Measurements from ENCODE around the gene ZC3HAV1L.

The ZC3HAV1L gene

DNA sequence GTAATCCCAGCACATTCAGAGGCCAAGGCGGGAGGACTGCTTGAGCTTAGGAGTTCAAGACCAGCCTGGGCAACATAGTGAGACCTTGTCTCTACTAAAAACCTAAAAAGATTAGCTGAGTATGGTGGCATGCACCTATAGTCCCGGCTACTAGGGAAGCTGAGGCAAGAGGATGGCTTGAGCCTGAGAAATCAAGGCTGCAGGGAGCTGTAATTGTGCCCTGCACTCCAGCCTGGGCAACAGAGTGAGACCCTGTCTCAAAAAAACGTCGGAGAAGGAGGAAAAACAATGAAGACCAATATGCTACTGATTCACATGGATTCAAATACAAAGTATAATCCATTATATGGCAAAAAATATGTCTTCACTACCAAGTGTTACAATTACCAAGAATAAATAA is 13.6 kb downstream of the ZC3HAV1L start:
- no peak for TF ChIP-seq EZH2 (IDR thresholded peaks at IDR 0.05)
- no peak for TF ChIP-seq FOXP2 (optimal IDR thresholded peaks at IDR 0.05; ENCODE audit: control extremely low read depth, extremely low read length, insufficient read depth)
- no peak for TF ChIP-seq POLR2AphosphoS5 (IDR thresholded peaks at IDR 0.05; ENCODE audit: borderline replicate concordance, low read depth, low read length)
- no peak overlapping the region for H3K4me3 ChIP-seq
- no peak overlapping the region for H3K9ac ChIP-seq (ENCODE audit: insufficient read length)
- H3K36me3 ChIP-seq (ENCODE audit: insufficient read depth, low read length) = peaks cover 47% of the 10 kb centered on the region
- H3K27ac ChIP-seq = no peak overlapping the region
- DNase-seq (ENCODE audit: low read depth, low spot score) = no peak
- no peaks in the 10 kb centered on the region for H3K9me3 ChIP-seq (ENCODE audit: low read depth, low read length)

DNA sequence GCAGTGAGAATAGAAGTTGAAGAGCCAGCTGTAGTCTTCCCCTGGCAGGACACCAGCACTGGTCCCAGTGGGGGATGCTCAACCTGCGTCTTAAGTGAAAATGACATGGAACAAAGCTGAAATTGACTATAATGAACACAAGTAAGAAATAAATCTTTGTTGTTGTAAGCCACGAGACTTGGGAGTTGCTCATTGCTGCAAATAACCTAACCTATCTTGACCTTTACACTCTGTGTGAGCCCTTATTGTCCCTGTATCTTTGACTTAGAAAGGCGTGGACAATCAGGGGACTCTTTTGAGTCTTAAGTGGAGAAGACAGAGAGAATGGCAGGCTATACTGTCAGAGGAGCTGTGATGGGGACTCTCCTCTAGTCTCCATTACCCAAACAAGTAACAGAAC is 16.9 kb downstream of the ZC3HAV1L start:
- Histone ChIP-seq H3K9me3 (ENCODE audit: low read depth, low read length) (no peaks in the 10 kb centered on the region), H3K27ac (no peak overlapping the region), H3K4me3 (no peak overlapping the region), H3K36me3 (ENCODE audit: insufficient read depth, low read length) (peaks cover 17% of the 10 kb centered on the region; the same call in 1 of the 2 replicates), H3K9ac (ENCODE audit: insufficient read length) (no peak overlapping the region)
- no peak for DNase-seq (ENCODE audit: low read depth, low spot score)
- TF ChIP-seq EZH2 (IDR thresholded peaks at IDR 0.05) = no peak
- no peak for TF ChIP-seq FOXP2 (optimal IDR thresholded peaks at IDR 0.05; ENCODE audit: control extremely low read depth, extremely low read length, insufficient read depth)
- TF ChIP-seq POLR2AphosphoS5 (IDR thresholded peaks at IDR 0.05; ENCODE audit: borderline replicate concordance, low read depth, low read length) = no peak

GRCh38 chr7:139016931-139017511 is 18.8 kb downstream of the ZC3HAV1L start:
- H3K27ac ChIP-seq = no peak overlapping the region
- peak; percentile 32 for DNase-seq (ENCODE audit: low read depth, low spot score)
- no peaks in the 10 kb centered on the region; the same call in 1 of the 2 replicates for H3K36me3 ChIP-seq (ENCODE audit: insufficient read depth, low read length)
- TF ChIP-seq EZH2 (IDR thresholded peaks at IDR 0.05) = no peak
- TF ChIP-seq FOXP2 (optimal IDR thresholded peaks at IDR 0.05; ENCODE audit: control extremely low read depth, extremely low read length, insufficient read depth) = no peak
- no peak for TF ChIP-seq POLR2AphosphoS5 (IDR thresholded peaks at IDR 0.05; ENCODE audit: borderline replicate concordance, low read depth, low read length)
- H3K9me3 ChIP-seq (ENCODE audit: low read depth, low read length) = no peaks in the 10 kb centered on the region
- H3K4me3 ChIP-seq = no peak overlapping the region
- H3K9ac ChIP-seq (ENCODE audit: insufficient read length) = no peak overlapping the region

DNA sequence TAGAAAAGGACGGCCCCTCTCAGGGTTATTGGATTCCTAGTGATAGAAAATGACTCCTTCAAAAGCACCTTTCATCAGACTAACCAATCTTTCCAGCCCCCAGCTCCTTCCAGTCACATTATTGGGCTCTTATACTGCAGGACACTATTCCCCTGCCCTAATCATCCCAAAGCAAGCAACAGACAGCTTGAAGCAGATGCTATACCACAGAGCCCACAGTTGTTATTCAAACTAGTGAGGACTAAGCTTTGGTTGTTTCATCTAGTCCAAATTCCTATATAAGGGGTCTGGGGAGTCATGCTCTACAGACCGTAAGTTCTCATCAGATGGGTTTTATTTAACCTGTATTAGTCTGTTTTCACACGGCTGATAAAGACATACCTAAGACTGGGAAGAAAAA is 24.5 kb downstream of the ZC3HAV1L start:
- no peak for DNase-seq (ENCODE audit: low read depth, low spot score)
- no peaks in the 10 kb centered on the region for H3K36me3 ChIP-seq (ENCODE audit: insufficient read depth, low read length)
- no peaks in the 10 kb centered on the region for H3K9me3 ChIP-seq (ENCODE audit: low read depth, low read length)
- TF ChIP-seq FOXP2 (optimal IDR thresholded peaks at IDR 0.05; ENCODE audit: control extremely low read depth, extremely low read length, insufficient read depth) = no peak
- TF ChIP-seq POLR2AphosphoS5 (IDR thresholded peaks at IDR 0.05; ENCODE audit: borderline replicate concordance, low read depth, low read length) = no peak
- TF ChIP-seq EZH2 (IDR thresholded peaks at IDR 0.05) = no peak
- H3K4me3 ChIP-seq = no peak overlapping the region
- H3K9ac ChIP-seq (ENCODE audit: insufficient read length) = no peak overlapping the region
- H3K27ac ChIP-seq = no peak overlapping the region

- no peaks in the 10 kb centered on the region for H3K36me3 ChIP-seq (ENCODE audit: insufficient read depth, low read length)
- H3K9me3 ChIP-seq (ENCODE audit: low read depth, low read length) = no peaks in the 10 kb centered on the region
- TF ChIP-seq POLR2AphosphoS5 (IDR thresholded peaks at IDR 0.05; ENCODE audit: borderline replicate concordance, low read depth, low read length) (no peak), FOXP2 (optimal IDR thresholded peaks at IDR 0.05; ENCODE audit: control extremely low read depth, extremely low read length, insufficient read depth) (no peak), EZH2 (IDR thresholded peaks at IDR 0.05) (no peak)
- no peak for DNase-seq (ENCODE audit: low read depth, low spot score)
- no peak overlapping the region for H3K4me3 ChIP-seq
- H3K27ac ChIP-seq = no peak overlapping the region
- no peak overlapping the region for H3K9ac ChIP-seq (ENCODE audit: insufficient read length)
These were observed 31.3 kb downstream of the ZC3HAV1L start for GRCh38 chr7:139004321-139005090.

DNA sequence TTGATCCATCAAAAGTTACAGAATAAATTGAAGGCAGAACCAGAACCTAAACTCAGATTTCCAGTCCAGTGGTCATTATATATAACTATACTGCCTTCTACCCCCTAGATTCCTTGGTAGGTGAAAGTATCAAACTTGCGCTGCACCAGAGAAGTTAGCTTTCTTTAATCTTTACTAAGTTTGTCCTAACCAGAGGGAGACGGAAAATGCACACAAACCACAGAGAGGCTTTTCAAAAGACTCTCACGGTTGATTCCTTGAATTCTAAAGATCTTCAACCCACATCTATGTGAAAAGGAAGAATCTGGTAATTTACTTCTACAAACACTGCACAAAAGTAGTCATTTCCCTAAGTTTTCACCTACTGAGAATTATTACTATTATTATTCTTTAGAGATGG is 36.4 kb downstream of the ZC3HAV1L start:
- H3K9me3 ChIP-seq (ENCODE audit: low read depth, low read length) = no peaks in the 10 kb centered on the region
- H3K27ac ChIP-seq = no peak overlapping the region
- no peak for TF ChIP-seq EZH2 (IDR thresholded peaks at IDR 0.05)
- no peak for TF ChIP-seq FOXP2 (optimal IDR thresholded peaks at IDR 0.05; ENCODE audit: control extremely low read depth, extremely low read length, insufficient read depth)
- TF ChIP-seq POLR2AphosphoS5 (IDR thresholded peaks at IDR 0.05; ENCODE audit: borderline replicate concordance, low read depth, low read length) = no peak
- H3K9ac ChIP-seq (ENCODE audit: insufficient read length) = no peak overlapping the region
- no peak for DNase-seq (ENCODE audit: low read depth, low spot score)
- H3K36me3 ChIP-seq (ENCODE audit: insufficient read depth, low read length) = no peaks in the 10 kb centered on the region
- H3K4me3 ChIP-seq = no peak overlapping the region

DNA sequence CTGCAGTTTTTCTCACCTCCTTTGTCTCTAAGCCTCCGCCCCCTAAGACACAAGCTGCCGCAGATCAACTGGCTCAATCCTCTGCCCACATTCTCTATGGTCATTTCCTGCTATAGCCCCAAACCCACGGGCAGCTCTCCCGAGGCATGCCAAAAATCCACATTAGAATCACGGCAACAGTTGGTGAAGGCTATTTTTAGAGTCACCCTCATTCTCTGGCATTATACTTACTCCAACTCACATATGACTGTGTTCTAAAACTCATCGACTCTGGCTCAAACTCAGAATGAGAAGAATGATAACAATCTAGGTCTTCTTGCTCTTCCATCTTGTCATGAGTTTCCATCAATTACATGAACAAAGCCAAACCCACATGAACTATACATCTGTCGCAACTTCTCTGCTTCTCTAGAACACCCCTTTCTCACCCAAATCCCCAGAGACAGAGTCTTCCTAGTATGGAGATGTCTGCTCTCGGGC is 43.8 kb downstream of the ZC3HAV1L start:
- H3K36me3 ChIP-seq (ENCODE audit: insufficient read depth, low read length) = no peaks in the 10 kb centered on the region
- H3K9ac ChIP-seq (ENCODE audit: insufficient read length) = no peak overlapping the region
- H3K4me3 ChIP-seq = no peak overlapping the region
- no peak for TF ChIP-seq EZH2 (IDR thresholded peaks at IDR 0.05)
- TF ChIP-seq FOXP2 (optimal IDR thresholded peaks at IDR 0.05; ENCODE audit: control extremely low read depth, extremely low read length, insufficient read depth) = no peak
- TF ChIP-seq POLR2AphosphoS5 (IDR thresholded peaks at IDR 0.05; ENCODE audit: borderline replicate concordance, low read depth, low read length) = no peak
- peaks cover 6% of the 10 kb centered on the region; the same call in 1 of the 2 replicates for H3K9me3 ChIP-seq (ENCODE audit: low read depth, low read length)
- DNase-seq (ENCODE audit: low read depth, low spot score) = no peak
- H3K27ac ChIP-seq = no peak overlapping the region

DNA sequence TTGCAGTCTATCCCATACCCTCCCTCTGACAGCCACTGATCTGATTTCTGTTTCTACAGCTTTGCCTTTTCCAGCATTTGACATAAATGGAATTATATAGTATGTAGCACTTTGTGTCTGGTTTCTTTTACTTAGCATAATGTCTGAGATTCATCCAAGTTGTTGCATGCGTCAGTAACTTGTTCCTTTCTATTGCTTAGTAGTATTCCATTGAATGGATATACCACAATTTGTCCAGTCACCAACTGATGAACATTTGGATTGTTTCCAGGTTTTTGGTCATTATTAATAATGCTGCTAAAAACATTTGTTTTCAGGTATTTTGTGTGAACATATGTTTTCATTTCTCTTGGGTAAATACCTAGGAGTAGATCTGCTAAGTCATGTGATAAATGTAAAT is 48.2 kb downstream of the ZC3HAV1L start:
- H3K9ac ChIP-seq (ENCODE audit: insufficient read length) = no peak overlapping the region
- H3K9me3 ChIP-seq (ENCODE audit: low read depth, low read length) = peaks cover 6% of the 10 kb centered on the region; the same call in 1 of the 2 replicates
- H3K4me3 ChIP-seq = no peak overlapping the region
- TF ChIP-seq POLR2AphosphoS5 (IDR thresholded peaks at IDR 0.05; ENCODE audit: borderline replicate concordance, low read depth, low read length) (no peak), FOXP2 (optimal IDR thresholded peaks at IDR 0.05; ENCODE audit: control extremely low read depth, extremely low read length, insufficient read depth) (no peak), EZH2 (IDR thresholded peaks at IDR 0.05) (no peak)
- DNase-seq (ENCODE audit: low read depth, low spot score) = no peak
- H3K27ac ChIP-seq = no peak overlapping the region
- no peaks in the 10 kb centered on the region for H3K36me3 ChIP-seq (ENCODE audit: insufficient read depth, low read length)

Data from SK-N-MC (cell line).